GM12878 (cell line): ENCODE results near the gene ACACB. TPM values are rescaled to one million over a fixed set of nuclear protein-coding genes. Genes with fewer than 3 reads are reported as not detected.

Source experiments
- ATAC-seq: fragments of 200-7000 bp; cut with Tn5 transposase; 3 replicates; pipeline ENCODE4 v1.9.1; 2020; ENCODE audit warnings: mild to moderate bottlenecking, moderate library complexity
- BruUV-seq: library from RNA; stranded (reverse); fragments of 400-500 nt; replicated peaks from 2 replicates; lab custom pipeline; 2021; lab: Mats Ljungman, UMichigan
- CTCF ChIA-PET: fragments of 300-600 bp; sonication (Branson Sonifier 250); formaldehyde crosslinking; extraction: SDS; loops from one replicate; lab custom pipeline; 2021; ENCODE audit warnings: inconsistent platforms; lab: Yijun Ruan, JAX
- POLR2A ChIA-PET: fragments of 350-600 bp; formaldehyde crosslinking; extraction: SDS; loops from one replicate; lab custom pipeline; 2021; ENCODE audit warnings: inconsistent platforms; lab: Charles Lee
- RAD21 ChIA-PET: fragments of 300-600 bp; sonication (Branson Sonifier 250); formaldehyde crosslinking; loops from one replicate; lab custom pipeline; 2023; ENCODE audit warnings: antibody characterized with exemption; ENCODE audit not compliant: unreplicated experiment; lab: Charles Lee
- SMC1A ChIA-PET: fragments of 300-600 bp; sonication (Branson Sonifier 250); formaldehyde crosslinking; loops from one replicate; lab custom pipeline; 2023; ENCODE audit not compliant: unreplicated experiment, uncharacterized antibody; lab: Charles Lee
- DNase-seq: peaks from one replicate; pipeline ENCODE4 v3.0.0-alpha.2; 2011; ENCODE audit warnings: low read depth, low spot score
- FAIRE-seq: peaks from 3 replicates; lab custom pipeline; 2011; peaks lifted over from hg19 to GRCh38; lab: Jason Lieb, UNC
- H2AFZ ChIP-seq: 2 replicates; pipeline ENCODE4 v1.6.0; 2011; ENCODE audit warnings: low read depth, low read length, control low read depth; ENCODE audit not compliant: control insufficient read depth
- H3K27ac ChIP-seq: 2 replicates; pipeline ENCODE4 v1.5.1; 2011; ENCODE audit warnings: control low read depth; ENCODE audit not compliant: control insufficient read depth, insufficient read depth
- H3K27me3 ChIP-seq, 2 experiments: replicated peaks in 1 of 2; 2 replicates each; pipeline versions ENCODE4 v1.6.0 to v1.6.1; 2011; ENCODE audit warnings: low read length in 1 of 2; ENCODE audit not compliant: control insufficient read depth in 2 of 2, insufficient read depth in 2 of 2
- H3K36me3 ChIP-seq, 2 experiments: 2 replicates each; pipeline ENCODE4 v1.5.1; 2011; ENCODE audit warnings: low read length in 1 of 2; ENCODE audit not compliant: control insufficient read depth in 2 of 2, insufficient read depth in 2 of 2
- H3K4me1 ChIP-seq: 2 replicates; pipeline ENCODE4 v1.6.1; 2011; ENCODE audit warnings: mild to moderate bottlenecking, low read length, moderate library complexity, mixed read lengths; ENCODE audit not compliant: control insufficient read depth, insufficient read depth
- H3K4me2 ChIP-seq: 2 replicates; pipeline ENCODE4 v1.6.0; 2011; ENCODE audit warnings: control low read depth; ENCODE audit not compliant: control insufficient read depth, insufficient read depth
- H3K4me3 ChIP-seq: fragments of 200-600 bp; sonication (generic); 2 replicates; pipeline ENCODE4 v1.5.1; 2016
- H3K79me2 ChIP-seq: 2 replicates; pipeline ENCODE4 v1.6.0; 2011; ENCODE audit warnings: low read length; ENCODE audit not compliant: control insufficient read depth, insufficient read depth
- H3K9ac ChIP-seq: 2 replicates; pipeline ENCODE4 v1.8.0; 2011; ENCODE audit warnings: low read length, control low read depth, mixed read lengths; ENCODE audit not compliant: control insufficient read depth, insufficient read depth
- H3K9me3 ChIP-seq: replicated peaks from 3 replicates; pipeline ENCODE4 v1.5.1; 2011; ENCODE audit warnings: mild to moderate bottlenecking, low read length; ENCODE audit not compliant: control insufficient read depth, insufficient read depth
- H4K20me1 ChIP-seq: 2 replicates; pipeline ENCODE4 v1.6.0; 2011; ENCODE audit not compliant: control insufficient read depth, insufficient read depth
- ELK1 ChIP-seq: IDR thresholded peaks from 2 replicates; pipeline ENCODE4 v1.6.1; 2012; ENCODE audit warnings: low read depth, low read length, improper control_type of control experiment
- FOXM1 ChIP-seq: IDR thresholded peaks from 2 replicates; pipeline ENCODE4 v1.6.1; 2012; ENCODE audit warnings: low read depth, mild to moderate bottlenecking, inconsistent platforms, low read length, moderate library complexity
- NFYB ChIP-seq: IDR thresholded peaks from 2 replicates; pipeline ENCODE4 v1.6.1; 2011; ENCODE audit warnings: low read depth, mild to moderate bottlenecking, low read length, improper control_type of control experiment, moderate library complexity; ENCODE audit not compliant: insufficient read depth
- POLR2AphosphoS5 ChIP-seq: IDR thresholded peaks from 2 replicates; pipeline ENCODE4 v1.6.1; 2011; ENCODE audit warnings: mild to moderate bottlenecking, low read length, inconsistent platforms
- RBBP5 ChIP-seq: fragments of 200-600 bp; sonication (generic); conservative IDR thresholded peaks from 2 replicates; pipeline ENCODE4 v1.6.1; 2016
- WGBS: methylation state at CpG from one replicate; pipeline ENCODE4 v1.1.6; 2016; ENCODE audit warnings: low lambda C conversion rate; ENCODE audit not compliant: insufficient replicate concordance, insufficient coverage; ENCODE audit errors: missing lambda C conversion rate; 5-methylcytosine and 5-hydroxymethylcytosine counted together
- in situ Hi-C: fragments of 300-500 bp; cut with MboI; formaldehyde crosslinking; loops from 9 replicates; pipeline ENCODE4 v1.14.3; 2018; ENCODE audit warnings: mixed read lengths
- intact Hi-C: fragments of 100-400 bp; cut with micrococcal nuclease; formaldehyde crosslinking; loops from one replicate; pipeline ENCODE4 v1.14.2; 2022; ENCODE audit not compliant: unreplicated experiment
- polyA plus RNA-seq, 11 experiments: library from polyadenylated mRNA; depleted of rRNA in 4 of 11; unstranded in 6 of 11; stranded (reverse) in 5 of 11; fragments of >200 nt; fragmentation: Nextera tagmentation in 4 of 11; fragmentation: Illumina TruSeq in 1 of 11; extraction: Ambion mirVana in 4 of 11; extraction: Trizol in 1 of 11; gene quantifications; 1 replicate in 1 of 11; 2 replicates in 10 of 11; pipeline versions ENCODE4 v1.2.1 to v1.2.3, GENCODE V29; 2011 to 2016; ENCODE audit warnings: inconsistent platforms in 2 of 11, missing spikeins in 2 of 11, low read depth in 1 of 11
- total RNA-seq, 4 experiments: library from RNA; depleted of rRNA in 3 of 4; stranded (reverse); fragments of >200 nt in 3 of 4; fragmentation: Illumina TruSeq in 1 of 4; extraction: Trizol in 1 of 4; gene quantifications; 2 replicates each; pipeline versions ENCODE4 v1.2.1 to v1.2.3, GENCODE V29; 2013 to 2021
- TF ChIP-seq, protein P1 (sequence below): fragments of 450-650 bp; IDR thresholded peaks from 2 replicates; pipeline ENCODE4 v1.6.1; 2018; ENCODE audit warnings: borderline replicate concordance, mild to moderate bottlenecking; ENCODE audit not compliant: partially characterized antibody

The ACACB gene
- total and polyA plus RNA-seq, 10 of the 15 experiments (the other 5 are each of a cell fraction or from before 2014, with no cell fraction given) = 0.05 to 1.9 (median 0.38) TPM; not detected in 2

GRCh38 chr12:109115404-109115757, 1.0 kb upstream of the ACACB start:
- CTCF ChIA-PET = interaction anchor here (0.7 kb wide), 1 partner anchor 45 kb away, joined by 3 read pairs; no protein-coding TSS in a partner anchor
- H3K79me2 ChIP-seq = no peaks in the 10 kb centered on the region
- no peaks in the 10 kb centered on the region for H3K4me1 ChIP-seq
- 73% methylated on average over 3 of the region's 3 CpGs for WGBS
- no peaks in the 10 kb centered on the region for H3K27me3 ChIP-seq
- no peak overlapping the region for H3K4me3 ChIP-seq
- POLR2A ChIA-PET = no interaction called here
- intact Hi-C loops (no loop called here), in situ Hi-C loops (no loop called here)
- no peak overlapping the region for H3K27ac ChIP-seq
- DNase-seq = no peak
- H2AFZ ChIP-seq = no peak overlapping the region
- ATAC-seq = no peak
- no peaks in the 10 kb centered on the region for H4K20me1 ChIP-seq
- FAIRE-seq = no peak
- TF ChIP-seq FOXM1 = no peak
- SMC1A ChIA-PET = no interaction called here
- no TSS peak for BruUV-seq
- H3K4me2 ChIP-seq = no peak overlapping the region
- RAD21 ChIA-PET = no interaction called here
- no peaks in the 10 kb centered on the region for H3K9me3 ChIP-seq
- H3K36me3 ChIP-seq = peaks cover 0 to 4% of the 10 kb centered on the region in 2 experiments; a peak in 1 of 4 replicates
- H3K9ac ChIP-seq = no peak overlapping the region

GRCh38 chr12:109116611-109116949, 193 bp downstream of the ACACB start:
- TF ChIP-seq POLR2AphosphoS5 = no peak
- TF ChIP-seq, protein P1, sequence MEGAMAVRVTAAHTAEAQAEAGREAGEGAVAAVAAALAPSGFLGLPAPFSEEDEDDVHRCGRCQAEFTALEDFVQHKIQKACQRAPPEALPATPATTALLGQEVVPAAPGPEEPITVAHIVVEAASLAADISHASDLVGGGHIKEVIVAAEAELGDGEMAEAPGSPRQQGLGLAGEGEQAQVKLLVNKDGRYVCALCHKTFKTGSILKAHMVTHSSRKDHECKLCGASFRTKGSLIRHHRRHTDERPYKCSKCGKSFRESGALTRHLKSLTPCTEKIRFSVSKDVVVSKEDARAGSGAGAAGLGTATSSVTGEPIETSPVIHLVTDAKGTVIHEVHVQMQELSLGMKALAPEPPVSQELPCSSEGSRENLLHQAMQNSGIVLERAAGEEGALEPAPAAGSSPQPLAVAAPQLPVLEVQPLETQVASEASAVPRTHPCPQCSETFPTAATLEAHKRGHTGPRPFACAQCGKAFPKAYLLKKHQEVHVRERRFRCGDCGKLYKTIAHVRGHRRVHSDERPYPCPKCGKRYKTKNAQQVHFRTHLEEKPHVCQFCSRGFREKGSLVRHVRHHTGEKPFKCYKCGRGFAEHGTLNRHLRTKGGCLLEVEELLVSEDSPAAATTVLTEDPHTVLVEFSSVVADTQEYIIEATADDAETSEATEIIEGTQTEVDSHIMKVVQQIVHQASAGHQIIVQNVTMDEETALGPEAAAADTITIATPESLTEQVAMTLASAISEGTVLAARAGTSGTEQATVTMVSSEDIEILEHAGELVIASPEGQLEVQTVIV = no peak
- no peak for TF ChIP-seq RBBP5
- no peak for TF ChIP-seq ELK1
- no peak for TF ChIP-seq NFYB
- TF ChIP-seq, all 136 proteins: peak for 0
- H4K20me1 ChIP-seq = no peaks in the 10 kb centered on the region
- DNase-seq (no peak), ATAC-seq (no peak), FAIRE-seq (no peak)
- H3K36me3 ChIP-seq = no peaks in the 10 kb centered on the region
- no peak overlapping the region for H3K9ac ChIP-seq
- CTCF ChIA-PET = no interaction called here
- BruUV-seq = no TSS peak
- no peaks in the 10 kb centered on the region for H3K79me2 ChIP-seq
- POLR2A ChIA-PET = no interaction called here
- 79% methylated on average over 12 of the region's 12 CpGs for WGBS
- H3K27ac ChIP-seq = no peak overlapping the region
- SMC1A ChIA-PET = no interaction called here
- H3K4me2 ChIP-seq = no peak overlapping the region
- H3K9me3 ChIP-seq = no peaks in the 10 kb centered on the region
- no peaks in the 10 kb centered on the region for H3K4me1 ChIP-seq
- no peak overlapping the region for H3K4me3 ChIP-seq
- no peak overlapping the region for H2AFZ ChIP-seq
- H3K27me3 ChIP-seq = no peaks in the 10 kb centered on the region
- RAD21 ChIA-PET = no interaction called here
- intact Hi-C loops (no loop called here), in situ Hi-C loops (no loop called here)
